C4-2B (cell line): ENCODE measurements around the gene SHLD1.

Experiments used
- CTCF ChIP-seq: fragments of 450-650 bp; conservative IDR thresholded peaks from 2 replicates; pipeline ENCODE4 v1.5.1; 2017; ENCODE audit warnings: mild to moderate bottlenecking
- ZFX ChIP-seq: fragments of 450-650 bp; IDR thresholded peaks from 2 replicates; pipeline ENCODE4 v1.6.1; 2017

- TF ChIP-seq CTCF (no peak), ZFX (no peak)
These were observed 46.5 kb upstream of the SHLD1 start for GRCh38 chr20:5703681-5704101.
